ENCODE data around the gene TICRR.
"Not testable (repeated sequence)": the region's sequence is repeated elsewhere in the genome, so short reads cannot be mapped to it uniquely, and the experiment has no call there.

Gene TICRR

GRCh38 chr15:89559769-89560264, 15.5 kb upstream of the TICRR start:
- DNase-seq: peak in 1 of 42 donors; percentile 22
- intact Hi-C loops (cut with DNase I): loop anchor here (10.0 kb wide), 1 partner anchor 205 kb away; no protein-coding TSS in a partner anchor

- intact Hi-C loops (cut with DNase I): no loop called here
- DNase-seq: no peak
Observed at GRCh38 chr15:89566181-89566580, 9.1 kb upstream of the TICRR start.

- intact Hi-C loops (cut with DNase I): no loop called here
Observed at GRCh38 chr15:89566621-89567294, 8.5 kb upstream of the TICRR start.

GRCh38 chr15:89569090-89569745, 6.1 kb upstream of the TICRR start:
- intact Hi-C loops (cut with DNase I): no loop called here
- DNase-seq: peak in 1 of 42 donors; percentile 2

More at GRCh38 chr15:89566621-89567294, 8.5 kb upstream of the TICRR start:
- DNase-seq: no peak

- intact Hi-C loops (cut with DNase I): no loop called here
- DNase-seq: peak in 9 of 42 donors; percentile 1 to 38 (median 21)
Observed at GRCh38 chr15:89575656-89576416, 567 bp downstream of the TICRR start.

- intact Hi-C loops (cut with DNase I): no loop called here
- DNase-seq: peak in 1 of 42 donors; percentile 2
Observed at GRCh38 chr15:89576417-89576773, 1.1 kb downstream of the TICRR start.

GRCh38 chr15:89577776-89578115, 2.5 kb downstream of the TICRR start:
- DNase-seq: no peak
- intact Hi-C loops (cut with DNase I): no loop called here

- no peak for DNase-seq
- intact Hi-C loops (cut with DNase I): no loop called here
Observed at GRCh38 chr15:89578146-89578545, 2.9 kb downstream of the TICRR start.

GRCh38 chr15:89580747-89581146, 5.5 kb downstream of the TICRR start:
- DNase-seq; intact Hi-C loops (cut with DNase I): not testable (repeated sequence)

GRCh38 chr15:89586651-89587050, 11.4 kb downstream of the TICRR start:
- no peak for DNase-seq
- intact Hi-C loops (cut with DNase I): no loop called here

- DNase-seq: no peak
- intact Hi-C loops (cut with DNase I): no loop called here
Observed at GRCh38 chr15:89587955-89588354, 12.7 kb downstream of the TICRR start.

GRCh38 chr15:89591834-89592233, 16.6 kb downstream of the TICRR start:
- intact Hi-C loops (cut with DNase I): no loop called here
- DNase-seq: no peak

- intact Hi-C loops (cut with DNase I): no loop called here
- DNase-seq: no peak
Observed at GRCh38 chr15:89593018-89593417, 17.7 kb downstream of the TICRR start.

GRCh38 chr15:89599021-89599420, 23.8 kb downstream of the TICRR start:
- intact Hi-C loops (cut with DNase I): no loop called here
- DNase-seq: no peak

- intact Hi-C loops (cut with DNase I): no loop called here
- DNase-seq: no peak
Observed at GRCh38 chr15:89611317-89611716, 36.0 kb downstream of the TICRR start.

GRCh38 chr15:89613031-89613430, 37.8 kb downstream of the TICRR start:
- intact Hi-C loops (cut with DNase I): no loop called here

GRCh38 chr15:89614164-89614563, 38.9 kb downstream of the TICRR start:
- intact Hi-C loops (cut with DNase I): no loop called here
- no peak for DNase-seq

More at GRCh38 chr15:89613031-89613430, 37.8 kb downstream of the TICRR start:
- no peak for DNase-seq

GRCh38 chr15:89615135-89615534, 39.9 kb downstream of the TICRR start:
- DNase-seq: no peak
- intact Hi-C loops (cut with DNase I): no loop called here

GRCh38 chr15:89616228-89616627, 41.0 kb downstream of the TICRR start:
- DNase-seq: no peak
- intact Hi-C loops (cut with DNase I): no loop called here

GRCh38 chr15:89621547-89621946, 46.3 kb downstream of the TICRR start:
- intact Hi-C loops (cut with DNase I): no loop called here
- peak in 13 of 42 donors; percentile 16 to 63 (median 38) for DNase-seq
